ENCODE measurements around the gene BTG4. TPM values are rescaled to one million over a fixed set of nuclear protein-coding genes. Genes with fewer than 3 reads are reported as not detected.

BTG4 gene
- total RNA-seq, 1 experiment from 2014 or later, result not detected

GRCh38 chr11:111455291-111456085 lies 56.7 kb downstream of the BTG4 start:
- H3K27ac Mint-ChIP-seq, result no peak overlapping the region
- H3K9me3 Mint-ChIP-seq, result no peaks in the 10 kb centered on the region
- ChIA-PET CTCF (interaction anchor here (0.8 to 3.1 kb wide), 37 partner anchors 9 to 396 kb away, joined by 3 to 19 read pairs (median 4); partner anchors contain the start of genes BTG4, HOATZ, PPP2R1B and SIK2), POLR2A (no interaction called here)
- no peaks in the 10 kb centered on the region; the same call in none of the 2 replicates for H3K27me3 Mint-ChIP-seq (ENCODE audit: low read depth)
- peak overlapping the region; percentile 65 for H3K4me3 Mint-ChIP-seq
- H3K4me1 Mint-ChIP-seq, result peaks cover 14% of the 10 kb centered on the region
- ATAC-seq (peak; percentile 30), DNase-seq (ENCODE audit: low spot score) (no peak)
- H3K36me3 Mint-ChIP-seq, result no peaks in the 10 kb centered on the region
- no peak for TF ChIP-seq GABPB1 (CRISPR knock-in tag; IDR thresholded peaks at IDR 0.05)
- no peak for TF ChIP-seq ZMAT4 (CRISPR knock-in tag; IDR thresholded peaks at IDR 0.05)
- TF ChIP-seq FOXP1 (CRISPR knock-in tag; IDR thresholded peaks at IDR 0.05; ENCODE audit: borderline replicate concordance), result 0 out of 2 replicates have a peak, but pooled peaks have one; percentile 42

- Mint-ChIP-seq H3K9me3 (no peaks in the 10 kb centered on the region), H3K4me3 (peak overlapping the region; percentile 65), H3K27ac (no peak overlapping the region), H3K36me3 (no peaks in the 10 kb centered on the region), H3K27me3 (ENCODE audit: low read depth) (no peaks in the 10 kb centered on the region; the same call in none of the 2 replicates), H3K4me1 (peaks cover 14% of the 10 kb centered on the region)
- TF ChIP-seq ZNF396 (CRISPR knock-in tag; IDR thresholded peaks at IDR 0.05; ENCODE audit: borderline replicate concordance), result no peak
- TF ChIP-seq CTCF (IDR thresholded peaks at IDR 0.05), result peak; percentile 81
- CTCF ChIA-PET, result interaction anchor here (0.8 to 3.1 kb wide), 36 partner anchors 9 to 397 kb away, joined by 3 to 19 read pairs (median 4); partner anchors contain the start of genes BTG4, HOATZ, PPP2R1B and SIK2
- ATAC-seq (peak; percentile 84), DNase-seq (ENCODE audit: low spot score) (peak; percentile 81)
- POLR2A ChIA-PET, result no interaction called here
These were observed 57.5 kb downstream of the BTG4 start for GRCh38 chr11:111454561-111455192.

- H3K27ac Mint-ChIP-seq, result no peak overlapping the region
- H3K36me3 Mint-ChIP-seq, result no peaks in the 10 kb centered on the region
- TF ChIP-seq ZSCAN18 (CRISPR knock-in tag; IDR thresholded peaks at IDR 0.05) (no peak), SOX15 (CRISPR knock-in tag; IDR thresholded peaks at IDR 0.05) (no peak), CTCF (IDR thresholded peaks at IDR 0.05) (no peak), NR3C1 (CRISPR knock-in tag; conservative IDR thresholded peaks at IDR 0.05; ENCODE audit: low read depth) (no peak), USF1 (CRISPR knock-in tag; IDR thresholded peaks at IDR 0.05) (no peak), E2F4 (CRISPR knock-in tag; IDR thresholded peaks at IDR 0.05; ENCODE audit: borderline replicate concordance, low read depth) (no peak), JUN (CRISPR knock-in tag; IDR thresholded peaks at IDR 0.05) (no peak), ATF6 (CRISPR knock-in tag; IDR thresholded peaks at IDR 0.05) (no peak), ZNF423 (CRISPR knock-in tag; IDR thresholded peaks at IDR 0.05) (no peak), E2F5 (CRISPR knock-in tag; IDR thresholded peaks at IDR 0.05) (no peak)
- no peaks in the 10 kb centered on the region for H3K9me3 Mint-ChIP-seq
- no peak for DNase-seq (ENCODE audit: low spot score)
- H3K4me3 Mint-ChIP-seq, result no peak overlapping the region
- ChIA-PET CTCF (no interaction called here), POLR2A (no interaction called here)
- H3K27me3 Mint-ChIP-seq (ENCODE audit: low read depth), result no peaks in the 10 kb centered on the region; the same call in none of the 2 replicates
- H3K4me1 Mint-ChIP-seq, result peaks cover 25% of the 10 kb centered on the region
- no peak for ATAC-seq
These were observed 59.2 kb downstream of the BTG4 start for GRCh38 chr11:111452817-111453552.
